GM19240 (cell line): Measurements from ENCODE around the gene SLC2A13.
"Not testable (repeated sequence)": the region's sequence is repeated elsewhere in the genome, so short reads cannot be mapped to it uniquely, and the experiment has no call there.

Source experiments
- DNase-seq: peaks from one replicate; pipeline ENCODE4 v3.0.0; 2011; ENCODE audit warnings: low spot score; ENCODE audit not compliant: insufficient read length

Gene SLC2A13

GRCh38 chr12:40038619-40039018, 67.3 kb downstream of the SLC2A13 start:
- no peak for DNase-seq

- DNase-seq = no peak
These were observed 71.2 kb downstream of the SLC2A13 start for GRCh38 chr12:40034712-40035111.

- DNase-seq = no peak
These were observed 71.7 kb downstream of the SLC2A13 start for GRCh38 chr12:40034156-40034555.

GRCh38 chr12:40033242-40033630, 72.6 kb downstream of the SLC2A13 start:
- no peak for DNase-seq

GRCh38 chr12:40032433-40033241, 73.2 kb downstream of the SLC2A13 start:
- no peak for DNase-seq

- DNase-seq = no peak
These were observed 73.9 kb downstream of the SLC2A13 start for GRCh38 chr12:40031965-40032364.

- DNase-seq = not testable (repeated sequence)
These were observed 74.9 kb downstream of the SLC2A13 start for GRCh38 chr12:40030970-40031369.

GRCh38 chr12:40028296-40028695, 77.6 kb downstream of the SLC2A13 start:
- no peak for DNase-seq

- DNase-seq = no peak
These were observed 83.0 kb downstream of the SLC2A13 start for GRCh38 chr12:40022850-40023249.

- no peak for DNase-seq
These were observed 85.6 kb downstream of the SLC2A13 start for GRCh38 chr12:40020261-40020691.

GRCh38 chr12:40017488-40017887, 88.4 kb downstream of the SLC2A13 start:
- no peak for DNase-seq

- DNase-seq = no peak
These were observed 88.9 kb downstream of the SLC2A13 start for GRCh38 chr12:40016980-40017379.

GRCh38 chr12:40015881-40016280, 90.0 kb downstream of the SLC2A13 start:
- DNase-seq = no peak

- no peak for DNase-seq
These were observed 90.5 kb downstream of the SLC2A13 start for GRCh38 chr12:40015345-40015744.

GRCh38 chr12:40013847-40014246, 92.0 kb downstream of the SLC2A13 start:
- no peak for DNase-seq

- DNase-seq = no peak
These were observed 92.6 kb downstream of the SLC2A13 start for GRCh38 chr12:40013292-40013691.

- no peak for DNase-seq
These were observed 93.2 kb downstream of the SLC2A13 start for GRCh38 chr12:40012711-40013110.

GRCh38 chr12:40011775-40012129, 94.1 kb downstream of the SLC2A13 start:
- DNase-seq = no peak

- peak; percentile 22 for DNase-seq
These were observed 94.7 kb downstream of the SLC2A13 start for GRCh38 chr12:40010899-40011774.

- DNase-seq = no peak
These were observed 103.4 kb downstream of the SLC2A13 start for GRCh38 chr12:40002178-40003169.

GRCh38 chr12:40001406-40001805, 104.5 kb downstream of the SLC2A13 start:
- no peak for DNase-seq
